GM19099 (cell line): ENCODE measurements around the gene COL5A1.

ENCODE experiments used
- POLR2A ChIP-seq: IDR thresholded peaks from 3 replicates; pipeline ENCODE4 v1.6.1; 2011; ENCODE audit warnings: low read depth; ENCODE audit not compliant: insufficient read length; ENCODE audit errors: extremely low read depth

Gene COL5A1

DNA sequence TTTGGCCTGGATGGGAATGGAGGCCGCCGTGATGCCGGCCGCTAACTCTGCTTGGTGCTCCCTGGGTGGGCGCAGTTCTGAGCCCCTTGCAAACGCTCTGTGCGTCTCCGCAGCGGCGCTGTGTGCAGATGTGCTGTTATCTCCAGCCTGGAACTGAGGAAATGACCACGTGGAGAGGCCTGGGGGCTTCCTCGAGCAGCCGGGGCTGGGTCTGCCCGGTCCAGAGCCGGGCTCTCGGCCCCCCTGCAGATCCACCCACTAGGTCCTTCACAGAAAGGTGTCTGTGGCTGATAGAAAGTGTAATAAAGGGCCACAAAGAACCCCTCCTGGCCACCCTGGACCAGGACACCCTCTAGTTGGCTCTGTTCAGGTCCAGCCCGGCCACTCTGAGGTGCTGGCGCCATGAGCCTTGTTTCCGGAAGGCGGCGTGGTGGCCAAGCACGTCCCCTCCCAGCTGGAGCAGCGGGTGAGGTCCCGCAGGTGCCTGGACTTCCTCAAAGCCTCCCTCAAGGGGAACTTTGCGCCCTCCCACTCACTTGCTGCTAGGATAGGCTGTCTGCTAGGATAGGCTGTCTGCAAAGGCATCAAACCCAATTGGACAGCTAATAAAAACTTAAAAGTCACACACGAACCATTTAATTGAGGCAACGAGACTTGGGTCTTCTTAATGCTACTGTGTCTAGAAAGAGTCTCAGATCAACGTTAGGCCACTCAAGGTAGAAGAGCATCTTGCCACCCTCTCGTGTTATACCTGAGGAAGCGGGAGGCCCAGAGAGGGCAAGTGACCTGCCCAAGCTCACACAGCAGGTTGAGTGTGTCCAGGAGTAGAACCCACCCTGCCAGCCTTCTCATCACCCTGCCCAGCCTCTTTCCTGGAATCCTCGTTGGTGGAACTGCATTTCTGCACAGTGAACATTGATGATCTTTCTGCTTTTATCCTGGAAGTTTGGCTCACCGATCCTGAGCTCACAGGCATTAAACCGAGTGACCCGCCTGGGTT is 129.7 kb downstream of the COL5A1 start:
- TF ChIP-seq POLR2A: peak; percentile 17

DNA sequence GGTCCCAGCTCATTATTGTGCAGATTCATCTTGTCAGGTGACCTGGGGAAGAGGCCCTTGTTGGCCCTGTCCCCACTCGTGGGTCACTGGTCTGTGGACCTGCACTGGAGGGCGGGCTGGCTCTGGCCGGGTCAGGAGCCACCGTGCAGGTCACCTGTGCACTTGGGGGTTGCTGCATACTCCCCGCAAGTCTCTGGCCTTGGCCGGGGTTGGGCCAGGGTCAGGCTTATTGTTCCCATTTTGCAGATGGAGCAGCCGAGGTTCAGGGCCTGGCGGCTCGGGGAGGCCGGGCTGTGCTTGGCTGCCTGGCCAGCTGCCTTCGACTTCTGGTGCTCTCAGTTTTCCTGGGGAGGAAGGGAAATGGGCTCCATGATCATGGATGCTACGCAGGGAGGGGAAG is 130.7 kb downstream of the COL5A1 start:
- TF ChIP-seq POLR2A: no peak

DNA sequence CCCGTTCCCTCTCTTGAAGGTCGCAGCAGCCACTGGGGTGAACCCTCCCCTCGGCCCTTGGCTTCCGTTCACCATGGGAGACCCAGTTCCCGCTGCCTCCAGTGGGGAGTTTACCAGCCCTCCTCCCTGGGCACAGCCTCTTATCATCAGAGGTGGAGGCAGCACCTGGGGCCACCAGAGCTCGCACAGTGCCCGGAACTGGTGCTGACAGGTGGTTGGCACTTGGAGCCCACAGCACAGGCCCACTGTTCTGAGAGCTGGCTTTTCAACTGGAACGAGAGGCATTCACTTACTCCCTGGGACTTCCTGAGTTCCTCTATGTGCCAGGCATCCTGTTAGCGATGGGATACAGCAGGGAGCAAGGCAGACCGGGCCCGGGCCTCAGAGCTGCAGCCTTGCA is 132.2 kb downstream of the COL5A1 start:
- TF ChIP-seq POLR2A: no peak

DNA sequence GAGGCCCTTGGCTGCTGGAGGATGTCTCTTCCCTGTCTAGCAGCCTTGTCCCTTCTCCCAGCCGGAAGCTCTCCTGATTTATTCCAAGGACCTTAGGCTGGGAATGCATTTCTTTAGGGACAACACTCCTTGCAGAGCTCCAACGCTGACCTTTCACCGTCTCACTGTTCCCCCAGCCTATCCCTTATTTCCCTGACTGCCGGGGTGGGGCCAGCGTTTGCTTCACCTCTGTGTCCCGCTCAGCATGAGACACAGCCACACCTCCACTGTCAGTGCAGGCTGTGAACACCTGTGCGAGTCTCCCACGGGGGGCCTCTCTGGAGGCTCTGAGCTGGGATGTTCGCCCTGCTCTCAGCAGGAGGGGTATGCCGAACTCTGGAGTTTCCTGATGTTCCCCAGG is 132.8 kb downstream of the COL5A1 start:
- TF ChIP-seq POLR2A: no peak

DNA sequence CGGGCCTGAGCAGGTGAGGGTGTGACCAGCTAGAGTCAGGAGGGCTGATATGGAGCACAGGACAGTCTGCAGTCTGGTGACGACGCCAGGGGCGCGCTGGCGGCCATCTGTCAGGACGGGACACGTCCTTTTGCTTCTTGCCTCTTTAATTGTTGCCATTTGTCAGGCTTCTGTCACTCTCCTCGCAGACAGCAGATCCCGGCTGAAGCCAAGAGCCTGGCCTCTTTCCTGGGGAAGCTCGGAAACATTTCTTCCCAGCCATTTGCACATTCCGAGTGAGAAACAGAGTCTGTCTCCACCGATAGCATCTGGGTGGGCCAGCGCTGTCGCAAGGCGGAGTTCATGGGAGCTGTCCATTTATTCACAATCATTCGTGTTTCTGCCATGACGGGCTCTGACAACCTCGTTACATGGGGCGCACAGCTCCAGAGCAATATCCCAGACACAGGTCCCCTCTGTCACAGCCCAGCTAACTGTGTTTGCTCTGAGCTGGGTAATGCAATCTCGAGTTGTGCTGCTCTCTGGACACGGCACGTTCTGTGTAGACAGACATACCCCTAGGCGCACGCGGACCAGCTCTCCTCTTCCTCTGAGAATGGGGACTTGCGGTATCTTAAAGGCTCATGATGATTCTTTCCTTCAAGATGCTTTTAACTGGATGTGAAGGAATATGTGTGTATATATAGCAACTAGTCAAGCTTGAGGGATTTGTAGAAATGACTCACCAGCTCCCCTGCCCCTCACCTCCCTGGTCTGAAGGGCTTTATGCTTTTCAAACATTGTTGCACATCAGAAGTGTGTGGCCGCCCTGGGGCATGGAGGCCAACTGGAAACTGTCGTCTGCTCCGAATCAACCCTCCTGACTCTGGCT is 133.7 kb downstream of the COL5A1 start:
- TF ChIP-seq POLR2A: no peak

DNA sequence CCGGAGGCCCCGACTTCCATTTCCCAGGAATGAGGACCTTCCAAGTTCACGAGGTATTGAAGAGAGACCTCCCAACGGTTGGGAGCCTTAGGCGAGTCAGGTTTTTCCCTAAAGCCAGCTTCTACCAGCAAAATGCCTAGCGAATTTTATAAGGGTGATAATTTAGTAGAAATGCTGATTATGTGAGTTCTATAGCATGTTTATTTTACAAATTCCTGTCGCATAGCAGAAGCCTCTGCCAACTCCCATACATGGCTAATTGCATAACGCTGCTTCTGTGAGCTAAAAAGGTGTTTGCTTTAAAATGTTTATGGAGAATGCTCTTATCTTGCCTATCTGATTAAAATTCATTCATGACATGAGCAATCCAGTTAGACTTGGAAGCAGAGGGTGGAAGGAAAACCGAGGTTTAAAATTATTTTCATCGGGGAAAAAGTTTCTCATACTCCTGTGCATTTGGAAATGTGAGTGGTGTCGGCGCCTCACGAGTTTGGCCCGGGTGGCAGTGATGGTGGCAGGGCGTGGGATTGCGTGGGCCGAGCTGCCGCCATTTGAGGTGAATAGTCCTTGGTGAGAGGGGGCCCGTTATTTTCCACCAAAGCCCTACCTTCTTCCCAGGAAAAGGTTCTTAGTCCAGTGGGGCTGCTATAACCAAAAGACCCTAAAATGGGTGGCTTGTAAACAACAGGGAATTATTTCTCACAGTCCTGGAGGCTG is 134.6 kb downstream of the COL5A1 start:
- no peak for TF ChIP-seq POLR2A

DNA sequence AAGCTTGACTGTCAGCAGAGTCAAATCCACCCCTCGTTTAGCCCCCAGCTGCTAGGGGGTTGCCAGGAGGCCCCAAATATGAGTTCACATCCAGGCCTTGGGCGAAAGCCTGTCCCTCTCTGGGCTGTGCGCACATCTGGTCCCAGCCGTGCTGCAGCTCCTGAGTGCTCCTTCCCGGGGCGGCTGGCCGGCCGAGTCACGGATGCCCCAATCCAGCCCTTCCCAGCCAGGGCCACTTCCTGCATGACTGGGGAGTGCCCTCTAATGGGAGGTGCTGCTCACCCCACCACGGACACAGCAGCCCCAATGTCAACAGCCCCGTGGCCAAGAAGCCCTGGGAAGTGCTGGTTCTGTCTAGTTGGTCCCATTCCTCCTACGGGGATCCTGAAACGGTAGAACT is 135.6 kb downstream of the COL5A1 start:
- no peak for TF ChIP-seq POLR2A

DNA sequence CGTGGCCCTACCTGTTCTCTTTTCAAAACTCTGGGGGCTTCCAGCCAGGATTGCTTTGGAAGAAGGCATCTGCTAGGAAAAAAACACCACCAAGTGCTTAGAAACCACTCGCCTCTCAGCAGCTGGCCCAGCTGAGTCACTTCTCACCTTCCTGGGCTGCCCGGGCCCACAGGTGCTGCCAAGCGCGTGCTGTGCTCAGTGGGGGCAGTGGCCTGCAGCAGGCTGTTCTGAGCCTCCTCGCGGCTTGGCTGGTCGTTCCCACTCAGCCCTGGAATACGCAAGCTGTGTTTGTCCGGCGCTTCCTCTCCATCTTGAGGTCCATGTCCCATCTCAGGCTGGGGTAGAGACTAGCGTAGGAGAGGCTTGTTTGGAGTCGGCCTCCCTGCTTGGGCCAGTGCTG is 136.6 kb downstream of the COL5A1 start:
- no peak for TF ChIP-seq POLR2A

DNA sequence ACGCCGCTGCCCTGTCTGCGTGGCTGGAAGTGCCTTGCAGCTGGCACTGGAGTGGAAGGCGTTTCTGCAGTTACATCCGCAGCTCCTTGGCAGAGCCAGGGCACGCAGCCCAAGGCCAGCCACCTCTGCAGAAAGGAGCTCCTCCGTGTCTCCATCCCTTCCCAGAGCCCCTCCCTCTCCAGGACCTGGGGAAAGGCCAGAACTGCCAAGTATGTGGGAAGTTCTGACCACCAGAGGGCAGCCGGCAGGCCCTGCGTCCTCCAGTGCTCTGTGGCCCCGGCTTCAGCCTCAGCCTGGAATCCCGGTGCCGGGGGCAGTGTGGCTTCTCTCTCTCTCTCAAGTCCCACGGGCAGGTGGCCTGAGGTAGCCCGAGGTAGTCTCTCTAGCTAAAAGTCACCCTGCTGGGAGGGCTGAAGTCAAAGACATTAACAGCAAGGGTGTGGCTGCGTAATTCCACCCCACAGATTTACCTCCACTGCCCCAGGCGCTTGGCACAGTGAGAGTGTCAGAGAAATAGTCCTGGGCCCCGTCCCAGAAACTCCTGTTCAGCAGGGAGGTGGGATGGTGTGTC is 137.3 kb downstream of the COL5A1 start:
- TF ChIP-seq POLR2A: no peak

DNA sequence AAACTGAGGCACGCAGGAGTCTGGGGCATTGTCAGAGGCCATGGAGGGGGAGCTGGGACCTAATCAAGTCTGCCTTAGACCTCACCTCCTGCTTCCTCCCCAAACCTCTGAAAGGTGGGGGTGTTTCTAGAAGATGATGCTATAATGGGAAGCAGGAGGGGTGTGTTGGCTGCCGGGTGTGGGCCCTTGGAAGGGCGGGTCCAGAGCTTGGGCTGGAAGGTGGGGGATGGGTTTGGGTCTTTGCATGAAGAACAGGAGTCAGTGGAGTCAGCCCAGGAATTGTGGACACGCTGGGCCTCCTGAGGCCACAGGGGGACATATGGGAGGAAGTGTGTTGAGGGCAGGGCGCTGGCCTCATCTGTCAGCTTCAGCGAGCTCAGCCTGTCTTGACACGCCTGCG is 138.0 kb downstream of the COL5A1 start:
- TF ChIP-seq POLR2A: no peak

DNA sequence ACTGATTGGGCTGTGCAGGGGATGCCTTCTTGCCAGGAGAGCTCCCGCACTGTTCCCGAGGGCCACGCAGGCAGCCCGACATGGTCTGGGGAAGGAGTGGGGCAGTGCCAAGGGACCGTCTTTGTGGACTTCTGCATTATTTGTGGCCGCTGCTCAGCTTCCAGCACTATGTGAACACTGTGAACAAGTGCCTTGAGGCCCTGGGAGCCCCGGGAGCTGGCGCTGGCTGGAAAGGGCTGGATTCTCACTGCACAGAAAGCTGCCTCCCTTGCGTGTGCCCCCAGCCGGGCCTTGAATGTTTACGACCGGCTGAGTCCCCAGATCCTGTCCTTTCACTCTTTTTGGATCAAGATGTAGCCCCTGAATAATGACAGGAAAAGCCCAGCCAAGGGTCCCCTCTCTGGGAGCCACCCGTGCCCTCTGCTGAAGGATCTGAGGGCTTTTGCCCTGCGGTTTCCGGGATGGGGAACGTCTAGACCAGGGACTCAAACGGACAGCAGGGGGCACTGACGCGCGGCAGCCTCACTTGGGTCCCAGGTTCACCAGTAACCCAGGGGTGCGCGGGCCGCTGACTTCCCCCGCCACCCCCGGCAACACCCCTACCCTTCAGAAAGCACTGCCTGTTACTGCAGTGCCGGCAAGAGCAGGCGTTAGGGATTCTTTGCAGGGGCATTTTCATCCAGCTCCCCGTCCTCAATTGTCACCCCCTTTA is 140.1 kb downstream of the COL5A1 start:
- no peak for TF ChIP-seq POLR2A

DNA sequence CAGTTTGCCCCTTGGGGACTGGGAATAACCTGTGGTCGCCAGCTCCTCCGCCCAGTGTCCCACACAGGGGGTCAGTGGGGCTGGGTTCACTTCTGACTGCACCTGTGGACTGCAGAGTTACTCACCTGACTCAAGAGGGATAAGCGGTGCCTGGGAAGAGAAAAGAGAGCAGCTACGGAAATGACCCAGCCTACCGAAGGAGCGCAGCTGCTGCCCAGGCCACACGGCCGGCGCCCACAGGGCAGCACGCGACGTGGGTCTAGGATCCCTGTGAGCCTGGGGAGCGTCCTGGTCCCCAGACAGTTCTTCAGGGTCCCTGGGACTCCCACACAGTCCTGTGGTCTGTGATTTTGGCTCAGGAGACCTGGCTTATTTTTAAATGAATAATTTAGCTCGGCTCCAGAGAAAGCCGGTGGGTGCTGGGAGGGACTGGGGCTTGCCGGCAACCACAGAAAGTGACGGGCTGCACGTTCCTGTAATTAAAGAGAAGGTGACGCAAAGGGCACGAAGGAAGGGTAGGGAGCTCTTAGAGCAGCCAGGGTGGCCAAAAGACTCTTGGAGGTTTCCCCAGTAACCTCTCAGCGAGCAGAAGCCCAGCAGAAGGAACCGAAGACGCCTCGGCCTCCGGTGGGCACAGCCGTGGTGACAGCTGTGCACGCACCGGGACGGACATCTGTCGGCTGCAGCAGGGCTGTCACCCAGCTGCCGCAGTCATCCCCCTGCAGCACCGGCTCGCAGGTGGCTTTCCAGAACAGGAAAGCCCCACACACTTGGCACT is 141.5 kb downstream of the COL5A1 start:
- no peak for TF ChIP-seq POLR2A

DNA sequence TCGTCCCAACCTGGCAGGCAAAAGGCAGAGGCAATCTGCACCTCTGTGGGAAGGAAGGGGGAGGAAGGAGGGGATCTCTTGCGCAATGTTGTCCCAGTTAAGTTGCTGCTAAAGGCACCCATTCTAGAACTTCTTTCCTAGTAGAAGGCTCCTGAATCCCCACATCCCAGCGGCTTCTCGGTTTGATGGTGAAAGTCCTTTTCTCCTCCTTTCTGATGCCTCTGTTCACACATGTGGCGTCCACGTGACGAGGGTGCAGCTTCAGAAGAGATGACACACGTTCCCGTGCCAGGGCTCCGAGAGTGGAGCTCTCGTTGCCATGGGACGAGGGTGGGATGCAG is 142.1 kb downstream of the COL5A1 start:
- no peak for TF ChIP-seq POLR2A

DNA sequence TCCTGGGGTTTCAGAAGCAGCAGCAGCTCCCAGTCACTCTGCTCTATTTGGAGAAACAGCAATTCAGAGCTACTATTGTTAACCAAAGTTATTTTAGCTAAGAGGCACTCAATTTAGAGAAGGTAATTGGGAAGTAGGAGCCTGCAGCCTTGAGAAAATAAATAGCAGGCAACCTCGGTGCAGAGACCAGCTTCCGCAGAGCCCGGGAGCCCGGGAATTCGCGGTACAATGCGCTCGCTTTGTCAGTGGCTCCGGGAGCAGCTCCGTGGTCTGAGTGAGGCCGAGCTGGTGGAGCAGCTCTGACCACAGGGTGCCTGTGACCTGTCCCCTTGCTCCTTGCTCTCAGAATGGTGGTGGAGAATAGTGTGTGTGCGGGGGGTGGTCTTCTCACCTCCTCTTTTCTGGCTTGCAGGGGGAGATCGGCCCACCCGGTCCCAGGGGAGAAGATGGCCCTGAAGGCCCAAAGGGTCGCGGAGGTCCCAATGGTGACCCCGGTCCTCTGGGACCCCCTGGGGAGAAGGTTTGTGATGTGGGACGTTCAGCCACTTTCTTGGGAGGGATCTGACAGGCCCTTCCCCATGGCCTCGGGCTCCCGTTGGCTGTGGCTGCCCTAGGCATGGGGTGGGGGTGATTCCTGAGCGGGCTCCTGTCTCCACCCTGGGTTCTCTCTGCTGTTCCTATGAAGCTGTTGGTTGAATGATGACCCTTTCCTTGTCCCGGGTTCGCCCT is 143.1 kb downstream of the COL5A1 start:
- TF ChIP-seq POLR2A: no peak
